ENCODE measurements around the gene MRTFA.

MRTFA gene

GRCh38 chr22:40404251-40405177 lies 232.0 kb downstream of the MRTFA start:
- no peak for TF ChIP-seq HDGF (IDR thresholded peaks at IDR 0.05; ENCODE audit: borderline replicate concordance)
- no peak for TF ChIP-seq LEF1 (IDR thresholded peaks at IDR 0.05; ENCODE audit: borderline replicate concordance)
- no peak for TF ChIP-seq ZNF384 (IDR thresholded peaks at IDR 0.05)
- no peak for DNase-seq (ENCODE audit: extremely low spot score)
- CTCF ChIA-PET: no interaction called here
- POLR2A ChIA-PET: interaction anchor here (1.2 kb wide), 1 partner anchor 9 kb away, joined by 4 read pairs; no protein-coding TSS in a partner anchor

DNA sequence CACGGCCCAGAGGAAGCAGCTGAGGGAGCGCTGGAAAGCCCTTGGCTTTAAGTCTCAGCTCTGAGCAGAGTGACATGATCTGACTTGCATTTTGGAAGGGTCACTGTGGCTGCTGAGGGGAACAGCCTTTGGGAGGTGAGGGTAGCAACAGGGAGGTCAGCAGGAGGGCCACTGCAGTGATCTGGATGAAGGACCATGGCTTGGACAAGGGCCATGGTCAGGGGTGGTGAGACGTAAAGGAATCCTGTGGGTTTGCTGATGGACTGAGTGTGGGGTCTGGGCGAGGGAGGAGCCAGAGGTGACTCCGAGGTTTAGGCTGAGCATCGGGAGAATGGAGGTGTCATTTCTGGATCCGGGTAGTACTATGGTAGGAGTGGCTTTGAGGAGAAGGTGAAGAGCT lies 232.9 kb downstream of the MRTFA start:
- CTCF ChIA-PET: interaction anchor here (0.6 kb wide), 1 partner anchor 47 kb away, joined by 3 read pairs; no protein-coding TSS in a partner anchor
- TF ChIP-seq SUZ12 (IDR thresholded peaks at IDR 0.05) (no peak), SP1 (IDR thresholded peaks at IDR 0.05) (no peak), HDGF (IDR thresholded peaks at IDR 0.05; ENCODE audit: borderline replicate concordance) (no peak)
- POLR2A ChIA-PET: interaction anchor here (1.2 kb wide), 1 partner anchor 8 kb away, joined by 4 read pairs; no protein-coding TSS in a partner anchor
- DNase-seq (ENCODE audit: extremely low spot score): no peak

- CTCF ChIA-PET: no interaction called here
- POLR2A ChIA-PET: no interaction called here
- DNase-seq (ENCODE audit: extremely low spot score): no peak
- no peak for TF ChIP-seq SP1 (IDR thresholded peaks at IDR 0.05)
- no peak for TF ChIP-seq ARNT (IDR thresholded peaks at IDR 0.05)
- no peak for TF ChIP-seq BHLHE40 (IDR thresholded peaks at IDR 0.05; ENCODE audit: borderline replicate concordance)
- no peak for TF ChIP-seq FOXA1 (IDR thresholded peaks at IDR 0.05)
- TF ChIP-seq L3MBTL2 (conservative IDR thresholded peaks at IDR 0.05): no peak
- TF ChIP-seq ZNF384 (IDR thresholded peaks at IDR 0.05): no peak
- no peak for TF ChIP-seq FOXM1 (IDR thresholded peaks at IDR 0.05; ENCODE audit: borderline replicate concordance)
- no peak for TF ChIP-seq NFRKB (IDR thresholded peaks at IDR 0.05)
- TF ChIP-seq HDGF (IDR thresholded peaks at IDR 0.05; ENCODE audit: borderline replicate concordance): no peak
- no peak for TF ChIP-seq PKNOX1 (IDR thresholded peaks at IDR 0.05)
- TF ChIP-seq FOXK2 (IDR thresholded peaks at IDR 0.05): no peak
- no peak for TF ChIP-seq CTBP1 (IDR thresholded peaks at IDR 0.05; ENCODE audit: borderline replicate concordance)
- no peak for TF ChIP-seq SUZ12 (IDR thresholded peaks at IDR 0.05)
- no peak for TF ChIP-seq ELF4 (IDR thresholded peaks at IDR 0.05)
- no peak for TF ChIP-seq TARDBP (IDR thresholded peaks at IDR 0.05)
- TF ChIP-seq LEF1 (IDR thresholded peaks at IDR 0.05; ENCODE audit: borderline replicate concordance): no peak
These were observed 233.4 kb downstream of the MRTFA start for GRCh38 chr22:40403141-40403540.

GRCh38 chr22:40401981-40402406 lies 234.5 kb downstream of the MRTFA start:
- DNase-seq (ENCODE audit: extremely low spot score): no peak
- ChIA-PET POLR2A (no interaction called here), CTCF (no interaction called here)
- TF ChIP-seq FOXK2 (IDR thresholded peaks at IDR 0.05) (no peak), PKNOX1 (IDR thresholded peaks at IDR 0.05) (no peak), HDGF (IDR thresholded peaks at IDR 0.05; ENCODE audit: borderline replicate concordance) (no peak), ARNT (IDR thresholded peaks at IDR 0.05) (no peak), ELF4 (IDR thresholded peaks at IDR 0.05) (no peak), TARDBP (IDR thresholded peaks at IDR 0.05) (no peak), L3MBTL2 (conservative IDR thresholded peaks at IDR 0.05) (no peak), LEF1 (IDR thresholded peaks at IDR 0.05; ENCODE audit: borderline replicate concordance) (no peak), FOXM1 (IDR thresholded peaks at IDR 0.05; ENCODE audit: borderline replicate concordance) (no peak), CTBP1 (IDR thresholded peaks at IDR 0.05; ENCODE audit: borderline replicate concordance) (no peak), BHLHE40 (IDR thresholded peaks at IDR 0.05; ENCODE audit: borderline replicate concordance) (no peak), SP1 (IDR thresholded peaks at IDR 0.05) (no peak), NFRKB (IDR thresholded peaks at IDR 0.05) (no peak), ZNF384 (IDR thresholded peaks at IDR 0.05) (no peak)

GRCh38 chr22:40401532-40401931 lies 235.0 kb downstream of the MRTFA start:
- CTCF ChIA-PET: no interaction called here
- POLR2A ChIA-PET: no interaction called here
- TF ChIP-seq HDGF (IDR thresholded peaks at IDR 0.05; ENCODE audit: borderline replicate concordance) (no peak), FOXK2 (IDR thresholded peaks at IDR 0.05) (no peak), FOXM1 (IDR thresholded peaks at IDR 0.05; ENCODE audit: borderline replicate concordance) (no peak), ELF4 (IDR thresholded peaks at IDR 0.05) (no peak), CTBP1 (IDR thresholded peaks at IDR 0.05; ENCODE audit: borderline replicate concordance) (no peak), ARNT (IDR thresholded peaks at IDR 0.05) (no peak), SP1 (IDR thresholded peaks at IDR 0.05) (no peak), SUZ12 (IDR thresholded peaks at IDR 0.05) (no peak), ZNF384 (IDR thresholded peaks at IDR 0.05) (no peak), L3MBTL2 (conservative IDR thresholded peaks at IDR 0.05) (no peak), TARDBP (IDR thresholded peaks at IDR 0.05) (no peak)
- no peak for DNase-seq (ENCODE audit: extremely low spot score)

GRCh38 chr22:40400159-40400558 lies 236.4 kb downstream of the MRTFA start:
- CTCF ChIA-PET: no interaction called here
- POLR2A ChIA-PET: no interaction called here
- DNase-seq (ENCODE audit: extremely low spot score): no peak
- no peak for TF ChIP-seq HDGF (IDR thresholded peaks at IDR 0.05; ENCODE audit: borderline replicate concordance)
- TF ChIP-seq CTBP1 (IDR thresholded peaks at IDR 0.05; ENCODE audit: borderline replicate concordance): no peak
- no peak for TF ChIP-seq FOXA1 (IDR thresholded peaks at IDR 0.05)
- no peak for TF ChIP-seq SP1 (IDR thresholded peaks at IDR 0.05)

GRCh38 chr22:40399621-40400020 lies 236.9 kb downstream of the MRTFA start:
- CTCF ChIA-PET: interaction anchor here (0.7 kb wide), 1 partner anchor 857 kb away, joined by 3 read pairs; no protein-coding TSS in a partner anchor
- no peak for TF ChIP-seq SP1 (IDR thresholded peaks at IDR 0.05)
- no peak for TF ChIP-seq TARDBP (IDR thresholded peaks at IDR 0.05)
- no peak for TF ChIP-seq ARNT (IDR thresholded peaks at IDR 0.05)
- no peak for TF ChIP-seq NFRKB (IDR thresholded peaks at IDR 0.05)
- no peak for TF ChIP-seq SUZ12 (IDR thresholded peaks at IDR 0.05)
- TF ChIP-seq ZNF384 (IDR thresholded peaks at IDR 0.05): no peak
- no peak for TF ChIP-seq PKNOX1 (IDR thresholded peaks at IDR 0.05)
- no peak for TF ChIP-seq FOXK2 (IDR thresholded peaks at IDR 0.05)
- TF ChIP-seq BHLHE40 (IDR thresholded peaks at IDR 0.05; ENCODE audit: borderline replicate concordance): no peak
- no peak for TF ChIP-seq L3MBTL2 (conservative IDR thresholded peaks at IDR 0.05)
- TF ChIP-seq CTBP1 (IDR thresholded peaks at IDR 0.05; ENCODE audit: borderline replicate concordance): no peak
- TF ChIP-seq FOXA1 (IDR thresholded peaks at IDR 0.05): no peak
- no peak for TF ChIP-seq HDGF (IDR thresholded peaks at IDR 0.05; ENCODE audit: borderline replicate concordance)
- no peak for TF ChIP-seq FOXM1 (IDR thresholded peaks at IDR 0.05; ENCODE audit: borderline replicate concordance)
- no peak for TF ChIP-seq LEF1 (IDR thresholded peaks at IDR 0.05; ENCODE audit: borderline replicate concordance)
- TF ChIP-seq ELF4 (IDR thresholded peaks at IDR 0.05): no peak
- POLR2A ChIA-PET: no interaction called here
- DNase-seq (ENCODE audit: extremely low spot score): no peak
